ENCODE data around the gene PPP1R15A.
A peak's percentile ranks its signal among the peaks of the same experiment; 100 is the strongest.

The PPP1R15A gene

GRCh38 chr19:48835734-48836088 lies 36.5 kb upstream of the PPP1R15A start:
- TF ChIP-seq, protein P1, sequence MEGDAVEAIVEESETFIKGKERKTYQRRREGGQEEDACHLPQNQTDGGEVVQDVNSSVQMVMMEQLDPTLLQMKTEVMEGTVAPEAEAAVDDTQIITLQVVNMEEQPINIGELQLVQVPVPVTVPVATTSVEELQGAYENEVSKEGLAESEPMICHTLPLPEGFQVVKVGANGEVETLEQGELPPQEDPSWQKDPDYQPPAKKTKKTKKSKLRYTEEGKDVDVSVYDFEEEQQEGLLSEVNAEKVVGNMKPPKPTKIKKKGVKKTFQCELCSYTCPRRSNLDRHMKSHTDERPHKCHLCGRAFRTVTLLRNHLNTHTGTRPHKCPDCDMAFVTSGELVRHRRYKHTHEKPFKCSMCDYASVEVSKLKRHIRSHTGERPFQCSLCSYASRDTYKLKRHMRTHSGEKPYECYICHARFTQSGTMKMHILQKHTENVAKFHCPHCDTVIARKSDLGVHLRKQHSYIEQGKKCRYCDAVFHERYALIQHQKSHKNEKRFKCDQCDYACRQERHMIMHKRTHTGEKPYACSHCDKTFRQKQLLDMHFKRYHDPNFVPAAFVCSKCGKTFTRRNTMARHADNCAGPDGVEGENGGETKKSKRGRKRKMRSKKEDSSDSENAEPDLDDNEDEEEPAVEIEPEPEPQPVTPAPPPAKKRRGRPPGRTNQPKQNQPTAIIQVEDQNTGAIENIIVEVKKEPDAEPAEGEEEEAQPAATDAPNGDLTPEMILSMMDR (IDR thresholded peaks at IDR 0.05; ENCODE audit: control insufficient read depth, extremely low read depth, insufficient read depth): peak; percentile 65
- peak overlapping the region; percentile 41 for H3K4me3 ChIP-seq (ENCODE audit: low read depth, low read length)
- peak; percentile 58 for DNase-seq (ENCODE audit: low read depth)

DNA sequence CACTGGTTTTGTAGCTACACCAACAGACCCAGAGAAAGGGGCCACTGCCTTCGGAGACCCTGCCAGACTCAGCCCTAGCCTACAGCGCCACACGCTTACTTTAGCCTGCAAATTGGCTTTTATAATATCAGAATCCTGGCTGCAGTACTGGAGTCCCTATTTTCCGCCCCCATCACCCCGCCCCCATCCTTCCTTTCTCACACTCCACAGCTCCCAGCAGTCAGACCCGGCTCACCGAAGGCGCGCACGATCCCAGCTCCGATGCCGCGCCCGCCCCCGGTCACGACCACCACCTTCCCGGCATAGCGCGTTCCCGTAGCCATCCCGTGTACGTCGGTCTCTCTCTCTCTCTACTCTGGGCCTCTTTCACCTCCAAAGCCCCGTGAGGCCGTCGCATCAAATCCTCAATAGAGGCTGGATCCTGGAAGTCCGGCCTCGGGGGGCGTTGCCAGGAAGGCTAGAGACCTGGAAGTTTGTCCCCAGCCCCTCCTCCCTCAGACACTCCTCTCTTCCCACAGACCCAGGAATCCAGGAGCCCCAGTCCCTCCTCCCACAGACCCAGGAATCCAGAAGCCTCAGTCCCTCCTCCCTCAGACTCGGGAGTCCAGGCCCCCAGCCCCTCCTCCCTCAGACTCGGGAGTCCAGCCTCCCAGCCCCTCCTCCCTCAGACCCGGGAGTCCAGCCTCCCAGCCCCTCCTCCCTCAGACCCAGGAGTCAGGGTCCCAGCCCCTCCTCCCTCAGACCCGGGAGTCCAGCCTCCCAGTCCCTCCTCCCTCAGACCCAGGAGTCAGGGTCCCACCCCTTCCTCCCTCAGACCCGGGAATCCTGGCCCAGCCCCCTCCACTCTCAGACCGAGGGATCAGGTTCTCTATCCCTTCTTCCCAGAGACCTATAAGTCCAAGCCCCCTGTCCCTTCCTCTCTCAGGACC lies 35.9 kb upstream of the PPP1R15A start, which contains the start of gene HSD17B14:
TSS of gene HSD17B14 (minus strand) at position 403 of the 929 bp plus-strand sequence. CDS start at position 323, 80 bp downstream.
- peak within 1 kb of the TSS; percentile 41 for H3K4me3 ChIP-seq (ENCODE audit: low read depth, low read length)
- TF ChIP-seq, protein P1 (IDR thresholded peaks at IDR 0.05; ENCODE audit: control insufficient read depth, extremely low read depth, insufficient read depth): no peak
- no peak for DNase-seq (ENCODE audit: low read depth)

- TF ChIP-seq, protein P1 (IDR thresholded peaks at IDR 0.05; ENCODE audit: control insufficient read depth, extremely low read depth, insufficient read depth): no peak
- H3K4me3 ChIP-seq (ENCODE audit: low read depth, low read length): no peak overlapping the region
- DNase-seq (ENCODE audit: low read depth): no peak
Measured at GRCh38 chr19:48837051-48837524, 35.1 kb upstream of the PPP1R15A start.

DNA sequence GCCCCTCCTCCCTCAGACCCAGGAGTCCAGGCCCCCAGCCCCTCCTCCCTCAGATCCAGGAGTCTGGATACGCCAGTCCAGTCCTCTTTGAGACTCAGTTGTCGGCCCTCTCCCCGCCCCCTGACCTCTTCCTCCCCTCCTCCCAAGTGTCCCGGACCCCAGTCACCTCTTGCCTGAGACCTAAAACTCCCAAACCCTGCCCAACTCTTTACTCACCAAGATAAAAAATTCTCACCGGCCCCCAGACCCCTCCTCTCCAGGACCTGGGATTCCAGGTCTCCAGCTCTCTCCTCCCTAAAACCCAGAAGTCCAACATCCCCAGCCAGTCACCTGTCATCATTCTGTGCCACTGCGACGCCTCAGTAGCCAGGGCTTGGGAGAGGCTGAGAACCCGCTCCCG lies 34.5 kb upstream of the PPP1R15A start:
- no peak for DNase-seq (ENCODE audit: low read depth)
- TF ChIP-seq, protein P1 (IDR thresholded peaks at IDR 0.05; ENCODE audit: control insufficient read depth, extremely low read depth, insufficient read depth): no peak
- no peak overlapping the region for H3K4me3 ChIP-seq (ENCODE audit: low read depth, low read length)

- no peak overlapping the region for H3K4me3 ChIP-seq (ENCODE audit: low read depth, low read length)
- TF ChIP-seq, protein P1 (IDR thresholded peaks at IDR 0.05; ENCODE audit: control insufficient read depth, extremely low read depth, insufficient read depth): no peak
Measured at GRCh38 chr19:48841047-48841446, 31.2 kb upstream of the PPP1R15A start.

GRCh38 chr19:48841571-48841970 lies 30.6 kb upstream of the PPP1R15A start:
- TF ChIP-seq, protein P1 (IDR thresholded peaks at IDR 0.05; ENCODE audit: control insufficient read depth, extremely low read depth, insufficient read depth): no peak
- no peak for DNase-seq (ENCODE audit: low read depth)

More at GRCh38 chr19:48841047-48841446, 31.2 kb upstream of the PPP1R15A start:
- DNase-seq (ENCODE audit: low read depth): no peak

More at GRCh38 chr19:48841571-48841970, 30.6 kb upstream of the PPP1R15A start:
- no peak overlapping the region for H3K4me3 ChIP-seq (ENCODE audit: low read depth, low read length)
